ENCODE results near the gene DST. TPM values are rescaled to one million over a fixed set of nuclear protein-coding genes. Genes with fewer than 3 reads are reported as not detected.

The DST gene
- total RNA-seq, 1 experiment from 2014 or later, result 132 TPM

DNA sequence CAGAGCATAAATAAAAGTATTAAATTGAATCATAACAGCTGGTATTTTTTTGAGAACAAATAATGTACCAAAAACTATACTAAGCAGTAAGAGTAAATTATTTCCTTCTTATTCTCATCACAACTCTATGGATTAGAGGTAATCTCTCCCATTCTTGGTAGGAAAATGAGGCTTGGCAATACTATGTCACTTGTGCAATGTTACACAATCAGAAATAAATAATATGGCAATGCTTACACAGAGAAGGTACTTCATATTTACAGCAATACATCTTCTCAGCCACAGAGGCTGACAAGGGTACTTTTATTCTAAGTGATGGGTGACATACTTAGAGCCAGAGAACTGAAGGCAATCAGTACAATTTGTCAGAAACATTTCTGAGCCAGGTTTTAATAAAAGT lies 3.9 kb downstream of the DST start:
- Mint-ChIP-seq H3K27me3 (ENCODE audit: low read depth) (no peaks in the 10 kb centered on the region), H3K4me1 (no peaks in the 10 kb centered on the region), H3K27ac (no peak overlapping the region), H3K9me3 (no peaks in the 10 kb centered on the region), H3K4me3 (no peak overlapping the region), H3K36me3 (peaks cover 42% of the 10 kb centered on the region)
- POLR2A ChIA-PET, result no interaction called here
- CTCF ChIA-PET, result interaction anchor here (2.1 kb wide), 1 partner anchor 212 kb away, joined by 26 read pairs; no protein-coding TSS in a partner anchor
- TF ChIP-seq TEAD4 (CRISPR knock-in tag; IDR thresholded peaks at IDR 0.05) (no peak), TP53 (CRISPR knock-in tag; IDR thresholded peaks at IDR 0.05) (no peak), RORB (CRISPR knock-in tag; IDR thresholded peaks at IDR 0.05) (no peak), MYBL2 (CRISPR knock-in tag; IDR thresholded peaks at IDR 0.05) (no peak), FOXK1 (CRISPR knock-in tag; IDR thresholded peaks at IDR 0.05) (no peak), ATF1 (CRISPR knock-in tag; IDR thresholded peaks at IDR 0.05) (no peak), ZNF317 (CRISPR knock-in tag; IDR thresholded peaks at IDR 0.05; ENCODE audit: borderline replicate concordance, low read depth) (no peak), ZNF138 (CRISPR knock-in tag; conservative IDR thresholded peaks at IDR 0.05) (no peak), NFYB (CRISPR knock-in tag; conservative IDR thresholded peaks at IDR 0.05; ENCODE audit: low read depth) (no peak), TEAD1 (CRISPR knock-in tag; IDR thresholded peaks at IDR 0.05) (no peak)
- TF ChIP-seq, protein P1, sequence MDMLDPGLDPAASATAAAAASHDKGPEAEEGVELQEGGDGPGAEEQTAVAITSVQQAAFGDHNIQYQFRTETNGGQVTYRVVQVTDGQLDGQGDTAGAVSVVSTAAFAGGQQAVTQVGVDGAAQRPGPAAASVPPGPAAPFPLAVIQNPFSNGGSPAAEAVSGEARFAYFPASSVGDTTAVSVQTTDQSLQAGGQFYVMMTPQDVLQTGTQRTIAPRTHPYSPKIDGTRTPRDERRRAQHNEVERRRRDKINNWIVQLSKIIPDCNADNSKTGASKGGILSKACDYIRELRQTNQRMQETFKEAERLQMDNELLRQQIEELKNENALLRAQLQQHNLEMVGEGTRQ (CRISPR knock-in tag; IDR thresholded peaks at IDR 0.05), result no peak
- TF ChIP-seq, protein P2, sequence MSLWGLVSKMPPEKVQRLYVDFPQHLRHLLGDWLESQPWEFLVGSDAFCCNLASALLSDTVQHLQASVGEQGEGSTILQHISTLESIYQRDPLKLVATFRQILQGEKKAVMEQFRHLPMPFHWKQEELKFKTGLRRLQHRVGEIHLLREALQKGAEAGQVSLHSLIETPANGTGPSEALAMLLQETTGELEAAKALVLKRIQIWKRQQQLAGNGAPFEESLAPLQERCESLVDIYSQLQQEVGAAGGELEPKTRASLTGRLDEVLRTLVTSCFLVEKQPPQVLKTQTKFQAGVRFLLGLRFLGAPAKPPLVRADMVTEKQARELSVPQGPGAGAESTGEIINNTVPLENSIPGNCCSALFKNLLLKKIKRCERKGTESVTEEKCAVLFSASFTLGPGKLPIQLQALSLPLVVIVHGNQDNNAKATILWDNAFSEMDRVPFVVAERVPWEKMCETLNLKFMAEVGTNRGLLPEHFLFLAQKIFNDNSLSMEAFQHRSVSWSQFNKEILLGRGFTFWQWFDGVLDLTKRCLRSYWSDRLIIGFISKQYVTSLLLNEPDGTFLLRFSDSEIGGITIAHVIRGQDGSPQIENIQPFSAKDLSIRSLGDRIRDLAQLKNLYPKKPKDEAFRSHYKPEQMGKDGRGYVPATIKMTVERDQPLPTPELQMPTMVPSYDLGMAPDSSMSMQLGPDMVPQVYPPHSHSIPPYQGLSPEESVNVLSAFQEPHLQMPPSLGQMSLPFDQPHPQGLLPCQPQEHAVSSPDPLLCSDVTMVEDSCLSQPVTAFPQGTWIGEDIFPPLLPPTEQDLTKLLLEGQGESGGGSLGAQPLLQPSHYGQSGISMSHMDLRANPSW (CRISPR knock-in tag; conservative IDR thresholded peaks at IDR 0.05; ENCODE audit: low read depth), result no peak
- TF ChIP-seq, protein P3, sequence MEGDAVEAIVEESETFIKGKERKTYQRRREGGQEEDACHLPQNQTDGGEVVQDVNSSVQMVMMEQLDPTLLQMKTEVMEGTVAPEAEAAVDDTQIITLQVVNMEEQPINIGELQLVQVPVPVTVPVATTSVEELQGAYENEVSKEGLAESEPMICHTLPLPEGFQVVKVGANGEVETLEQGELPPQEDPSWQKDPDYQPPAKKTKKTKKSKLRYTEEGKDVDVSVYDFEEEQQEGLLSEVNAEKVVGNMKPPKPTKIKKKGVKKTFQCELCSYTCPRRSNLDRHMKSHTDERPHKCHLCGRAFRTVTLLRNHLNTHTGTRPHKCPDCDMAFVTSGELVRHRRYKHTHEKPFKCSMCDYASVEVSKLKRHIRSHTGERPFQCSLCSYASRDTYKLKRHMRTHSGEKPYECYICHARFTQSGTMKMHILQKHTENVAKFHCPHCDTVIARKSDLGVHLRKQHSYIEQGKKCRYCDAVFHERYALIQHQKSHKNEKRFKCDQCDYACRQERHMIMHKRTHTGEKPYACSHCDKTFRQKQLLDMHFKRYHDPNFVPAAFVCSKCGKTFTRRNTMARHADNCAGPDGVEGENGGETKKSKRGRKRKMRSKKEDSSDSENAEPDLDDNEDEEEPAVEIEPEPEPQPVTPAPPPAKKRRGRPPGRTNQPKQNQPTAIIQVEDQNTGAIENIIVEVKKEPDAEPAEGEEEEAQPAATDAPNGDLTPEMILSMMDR (IDR thresholded peaks at IDR 0.05), result no peak
- TF ChIP-seq, protein P4, sequence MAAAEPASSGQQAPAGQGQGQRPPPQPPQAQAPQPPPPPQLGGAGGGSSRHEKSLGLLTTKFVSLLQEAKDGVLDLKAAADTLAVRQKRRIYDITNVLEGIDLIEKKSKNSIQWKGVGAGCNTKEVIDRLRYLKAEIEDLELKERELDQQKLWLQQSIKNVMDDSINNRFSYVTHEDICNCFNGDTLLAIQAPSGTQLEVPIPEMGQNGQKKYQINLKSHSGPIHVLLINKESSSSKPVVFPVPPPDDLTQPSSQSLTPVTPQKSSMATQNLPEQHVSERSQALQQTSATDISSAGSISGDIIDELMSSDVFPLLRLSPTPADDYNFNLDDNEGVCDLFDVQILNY (CRISPR knock-in tag; IDR thresholded peaks at IDR 0.05), result no peak
- TF ChIP-seq, protein P5, sequence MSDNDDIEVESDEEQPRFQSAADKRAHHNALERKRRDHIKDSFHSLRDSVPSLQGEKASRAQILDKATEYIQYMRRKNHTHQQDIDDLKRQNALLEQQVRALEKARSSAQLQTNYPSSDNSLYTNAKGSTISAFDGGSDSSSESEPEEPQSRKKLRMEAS (CRISPR knock-in tag; IDR thresholded peaks at IDR 0.05), result no peak
- TF ChIP-seq, protein P6, sequence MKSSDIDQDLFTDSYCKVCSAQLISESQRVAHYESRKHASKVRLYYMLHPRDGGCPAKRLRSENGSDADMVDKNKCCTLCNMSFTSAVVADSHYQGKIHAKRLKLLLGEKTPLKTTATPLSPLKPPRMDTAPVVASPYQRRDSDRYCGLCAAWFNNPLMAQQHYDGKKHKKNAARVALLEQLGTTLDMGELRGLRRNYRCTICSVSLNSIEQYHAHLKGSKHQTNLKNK (CRISPR knock-in tag; IDR thresholded peaks at IDR 0.05), result no peak
- TF ChIP-seq, protein P7, sequence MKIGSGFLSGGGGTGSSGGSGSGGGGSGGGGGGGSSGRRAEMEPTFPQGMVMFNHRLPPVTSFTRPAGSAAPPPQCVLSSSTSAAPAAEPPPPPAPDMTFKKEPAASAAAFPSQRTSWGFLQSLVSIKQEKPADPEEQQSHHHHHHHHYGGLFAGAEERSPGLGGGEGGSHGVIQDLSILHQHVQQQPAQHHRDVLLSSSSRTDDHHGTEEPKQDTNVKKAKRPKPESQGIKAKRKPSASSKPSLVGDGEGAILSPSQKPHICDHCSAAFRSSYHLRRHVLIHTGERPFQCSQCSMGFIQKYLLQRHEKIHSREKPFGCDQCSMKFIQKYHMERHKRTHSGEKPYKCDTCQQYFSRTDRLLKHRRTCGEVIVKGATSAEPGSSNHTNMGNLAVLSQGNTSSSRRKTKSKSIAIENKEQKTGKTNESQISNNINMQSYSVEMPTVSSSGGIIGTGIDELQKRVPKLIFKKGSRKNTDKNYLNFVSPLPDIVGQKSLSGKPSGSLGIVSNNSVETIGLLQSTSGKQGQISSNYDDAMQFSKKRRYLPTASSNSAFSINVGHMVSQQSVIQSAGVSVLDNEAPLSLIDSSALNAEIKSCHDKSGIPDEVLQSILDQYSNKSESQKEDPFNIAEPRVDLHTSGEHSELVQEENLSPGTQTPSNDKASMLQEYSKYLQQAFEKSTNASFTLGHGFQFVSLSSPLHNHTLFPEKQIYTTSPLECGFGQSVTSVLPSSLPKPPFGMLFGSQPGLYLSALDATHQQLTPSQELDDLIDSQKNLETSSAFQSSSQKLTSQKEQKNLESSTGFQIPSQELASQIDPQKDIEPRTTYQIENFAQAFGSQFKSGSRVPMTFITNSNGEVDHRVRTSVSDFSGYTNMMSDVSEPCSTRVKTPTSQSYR (CRISPR knock-in tag; IDR thresholded peaks at IDR 0.05), result no peak
- DNase-seq (ENCODE audit: low spot score), result no peak
- no peak for ATAC-seq

All from WTC11 (cell line).